Measurements from ENCODE around the gene RUVBL2.

GRCh38 chr19:49014870-49015255 lies 21.2 kb downstream of the RUVBL2 start:
- TF ChIP-seq ZBTB7A (tag by site-specific recombination; IDR thresholded peaks at IDR 0.05; ENCODE audit: low read depth), result no peak
- no peak for TF ChIP-seq ATF2 (tag by site-specific recombination; IDR thresholded peaks at IDR 0.05; ENCODE audit: low read depth)
- TF ChIP-seq, protein P1, sequence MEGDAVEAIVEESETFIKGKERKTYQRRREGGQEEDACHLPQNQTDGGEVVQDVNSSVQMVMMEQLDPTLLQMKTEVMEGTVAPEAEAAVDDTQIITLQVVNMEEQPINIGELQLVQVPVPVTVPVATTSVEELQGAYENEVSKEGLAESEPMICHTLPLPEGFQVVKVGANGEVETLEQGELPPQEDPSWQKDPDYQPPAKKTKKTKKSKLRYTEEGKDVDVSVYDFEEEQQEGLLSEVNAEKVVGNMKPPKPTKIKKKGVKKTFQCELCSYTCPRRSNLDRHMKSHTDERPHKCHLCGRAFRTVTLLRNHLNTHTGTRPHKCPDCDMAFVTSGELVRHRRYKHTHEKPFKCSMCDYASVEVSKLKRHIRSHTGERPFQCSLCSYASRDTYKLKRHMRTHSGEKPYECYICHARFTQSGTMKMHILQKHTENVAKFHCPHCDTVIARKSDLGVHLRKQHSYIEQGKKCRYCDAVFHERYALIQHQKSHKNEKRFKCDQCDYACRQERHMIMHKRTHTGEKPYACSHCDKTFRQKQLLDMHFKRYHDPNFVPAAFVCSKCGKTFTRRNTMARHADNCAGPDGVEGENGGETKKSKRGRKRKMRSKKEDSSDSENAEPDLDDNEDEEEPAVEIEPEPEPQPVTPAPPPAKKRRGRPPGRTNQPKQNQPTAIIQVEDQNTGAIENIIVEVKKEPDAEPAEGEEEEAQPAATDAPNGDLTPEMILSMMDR (tag by site-specific recombination; IDR thresholded peaks at IDR 0.05), result no peak
- no peak for TF ChIP-seq ZNF146 (tag by site-specific recombination; IDR thresholded peaks at IDR 0.05)
- TF ChIP-seq ZNF747 (tag by site-specific recombination; IDR thresholded peaks at IDR 0.05), result no peak
- no peak for TF ChIP-seq ZNF121 (tag by site-specific recombination; IDR thresholded peaks at IDR 0.05)
- no peak for TF ChIP-seq ZNF791 (tag by site-specific recombination; IDR thresholded peaks at IDR 0.05)
- TF ChIP-seq BCL11B (tag by site-specific recombination; IDR thresholded peaks at IDR 0.05; ENCODE audit: low read depth), result no peak
- no peak for TF ChIP-seq ZNF23 (tag by site-specific recombination; IDR thresholded peaks at IDR 0.05; ENCODE audit: borderline replicate concordance)
- no peak for TF ChIP-seq ZNF10 (tag by site-specific recombination; IDR thresholded peaks at IDR 0.05)
- TF ChIP-seq ZNF280D (tag by site-specific recombination; IDR thresholded peaks at IDR 0.05), result no peak
- no peak for TF ChIP-seq ZNF311 (tag by site-specific recombination; IDR thresholded peaks at IDR 0.05; ENCODE audit: borderline replicate concordance)
- no peak for TF ChIP-seq ZNF624 (tag by site-specific recombination; IDR thresholded peaks at IDR 0.05)
- no peak for TF ChIP-seq ZSCAN5A (tag by site-specific recombination; IDR thresholded peaks at IDR 0.05)
